OCI-LY7 (cell line): ENCODE measurements around the gene IFT81. TPM values are rescaled to one million over a fixed set of nuclear protein-coding genes. Genes with fewer than 3 reads are reported as not detected.
"Not testable (repeated sequence)": the region's sequence is repeated elsewhere in the genome, so short reads cannot be mapped to it uniquely, and the experiment has no call there.

Experiments
- BruUV-seq: library from RNA; stranded (reverse); fragments of 400-500 nt; replicated peaks from 2 replicates; lab custom pipeline; 2021; lab: Mats Ljungman, UMichigan
- CTCF ChIA-PET: fragments of 300-600 bp; sonication (Branson Sonifier 250); formaldehyde crosslinking; loops from one replicate; lab custom pipeline; 2022; ENCODE audit warnings: antibody characterized with exemption; ENCODE audit not compliant: unreplicated experiment; lab: Charles Lee
- POLR2A ChIA-PET: fragments of 300-600 bp; sonication (Branson Sonifier 250); formaldehyde crosslinking; loops from one replicate; lab custom pipeline; 2022; ENCODE audit warnings: antibody characterized with exemption; lab: Charles Lee
- DNase-seq: peaks from one replicate; pipeline ENCODE4 v3.0.0-alpha.2; 2015; ENCODE audit warnings: low spot score
- H2AFZ ChIP-seq: fragments of 200-600 bp; sonication (generic), shearing (Covaris generic); 2 replicates; pipeline ENCODE4 v1.6.1; 2014; ENCODE audit warnings: mild to moderate bottlenecking, antibody characterized with exemption, low read length, moderate library complexity
- H3K27ac ChIP-seq: fragments of 200-600 bp; sonication (generic); 2 replicates; pipeline ENCODE4 v1.5.1; 2014; ENCODE audit warnings: mixed run types, low read depth, mild to moderate bottlenecking, moderate library complexity, low read length, inconsistent platforms; ENCODE audit not compliant: poor library complexity, severe bottlenecking
- H3K36me3 ChIP-seq: fragments of 200-600 bp; sonication (generic); 2 replicates; pipeline ENCODE4 v1.6.1; 2014; ENCODE audit warnings: mild to moderate bottlenecking, antibody characterized with exemption, low read length, moderate library complexity, mixed read lengths; ENCODE audit not compliant: insufficient read depth
- H3K4me1 ChIP-seq: fragments of 200-600 bp; sonication (generic); 2 replicates; pipeline ENCODE4 v1.5.1; 2014; ENCODE audit warnings: mild to moderate bottlenecking, low read length; ENCODE audit not compliant: insufficient read depth, poor library complexity, severe bottlenecking
- H3K4me2 ChIP-seq: fragments of 200-600 bp; sonication (generic); 2 replicates; pipeline ENCODE4 v1.6.1; 2014; ENCODE audit warnings: mild to moderate bottlenecking, low read length
- H3K4me3 ChIP-seq: fragments of 200-600 bp; sonication (generic); 2 replicates; pipeline ENCODE4 v1.5.1; 2014; ENCODE audit warnings: mild to moderate bottlenecking, low read depth, low read length; ENCODE audit not compliant: poor library complexity, severe bottlenecking
- H3K79me2 ChIP-seq: fragments of 200-600 bp; sonication (generic); 2 replicates; pipeline ENCODE4 v1.6.1; 2016; ENCODE audit warnings: low read depth, mild to moderate bottlenecking, low read length, moderate library complexity, mixed read lengths; ENCODE audit not compliant: insufficient read depth
- H3K9me2 ChIP-seq: fragments of 200-600 bp; sonication (generic); 2 replicates; pipeline ENCODE4 v1.6.1; 2016; ENCODE audit warnings: mild to moderate bottlenecking, low read length, mixed read lengths; ENCODE audit not compliant: insufficient read depth
- H3K9me3 ChIP-seq: fragments of 200-600 bp; sonication (generic); 2 replicates; pipeline ENCODE4 v1.6.1; 2014; ENCODE audit warnings: mild to moderate bottlenecking, mixed run types, low read length, mixed read lengths
- H4K20me1 ChIP-seq: fragments of 200-600 bp; sonication (generic); 2 replicates; pipeline ENCODE4 v1.6.1; 2014; ENCODE audit warnings: mild to moderate bottlenecking, antibody characterized with exemption, low read length, moderate library complexity, mixed read lengths; ENCODE audit not compliant: insufficient read depth
- CTCF ChIP-seq: fragments of 200-600 bp; sonication (generic); conservative IDR thresholded peaks from 2 replicates; pipeline ENCODE4 v1.5.1; 2014; ENCODE audit warnings: mild to moderate bottlenecking, antibody characterized with exemption, low read length, moderate library complexity, mixed read lengths
- EZH2phosphoT487 ChIP-seq: fragments of 200-600 bp; sonication (generic); IDR thresholded peaks from 2 replicates; pipeline ENCODE4 v1.6.1; 2018; ENCODE audit warnings: low read depth, borderline replicate concordance, mild to moderate bottlenecking, mixed run types, antibody characterized with exemption, low read length, moderate library complexity, mixed read lengths
- intact Hi-C: fragments of 100-400 bp; cut with micrococcal nuclease; formaldehyde crosslinking; loops from one replicate; pipeline ENCODE4 v1.10.0; 2022; ENCODE audit not compliant: unreplicated experiment
- total RNA-seq, 2 experiments: library from RNA; depleted of rRNA in 1 of 2; stranded (reverse); fragments of >200 nt in 1 of 2; shearing (Covaris generic) in 1 of 2; gene quantifications; 2 replicates each; pipeline ENCODE4 v1.2.3, GENCODE V29; 2014 to 2022

IFT81 gene
- total RNA-seq, 2 experiments from 2014 or later = 5.6 to 9.8 TPM

GRCh38 chr12:110253176-110253575, 129.0 kb downstream of the IFT81 start:
- no peak overlapping the region for H2AFZ ChIP-seq

GRCh38 chr12:110254971-110255540, 130.9 kb downstream of the IFT81 start:
- no TSS peak for BruUV-seq
- CTCF ChIA-PET = interaction anchor here (0.6 kb wide), 1 partner anchor 188 kb away, joined by 3 read pairs; no protein-coding TSS in a partner anchor
- no peak overlapping the region for H3K4me3 ChIP-seq
- no peaks in the 10 kb centered on the region for H3K9me2 ChIP-seq
- POLR2A ChIA-PET = no interaction called here
- H3K4me1 ChIP-seq = no peaks in the 10 kb centered on the region
- no peaks in the 10 kb centered on the region for H3K79me2 ChIP-seq
- no peak for TF ChIP-seq CTCF
- no peak overlapping the region for H3K27ac ChIP-seq
- intact Hi-C loops = no loop called here
- no peaks in the 10 kb centered on the region for H4K20me1 ChIP-seq
- no peak overlapping the region for H3K4me2 ChIP-seq
- no peak overlapping the region for H2AFZ ChIP-seq
- H3K9me3 ChIP-seq = no peaks in the 10 kb centered on the region
- no peak for DNase-seq
- no peaks in the 10 kb centered on the region for H3K36me3 ChIP-seq

More at GRCh38 chr12:110253176-110253575, 129.0 kb downstream of the IFT81 start:
- DNase-seq = no peak
- H3K9me2 ChIP-seq = no peaks in the 10 kb centered on the region
- H3K36me3 ChIP-seq = no peaks in the 10 kb centered on the region
- no TSS peak for BruUV-seq
- ChIA-PET POLR2A (interaction anchor here (1.0 kb wide), 1 partner anchor 9 kb away, joined by 6 read pairs; no protein-coding TSS in a partner anchor), CTCF (no interaction called here)
- no peak overlapping the region for H3K4me2 ChIP-seq
- no peaks in the 10 kb centered on the region for H3K9me3 ChIP-seq
- H4K20me1 ChIP-seq = no peaks in the 10 kb centered on the region
- H3K27ac ChIP-seq = no peak overlapping the region
- no peaks in the 10 kb centered on the region for H3K79me2 ChIP-seq
- H3K4me1 ChIP-seq = no peaks in the 10 kb centered on the region
- intact Hi-C loops = no loop called here
- no peak for TF ChIP-seq CTCF
- TF ChIP-seq EZH2phosphoT487 = no peak
- no peak overlapping the region for H3K4me3 ChIP-seq

- H3K79me2 ChIP-seq, H3K4me3 ChIP-seq, H3K9me3 ChIP-seq, H3K27ac ChIP-seq, DNase-seq, CTCF ChIA-PET, H3K4me2 ChIP-seq, H3K36me3 ChIP-seq, intact Hi-C loops, H4K20me1 ChIP-seq, H3K9me2 ChIP-seq, H2AFZ ChIP-seq, BruUV-seq, H3K4me1 ChIP-seq: not testable (repeated sequence)
- POLR2A ChIA-PET = interaction anchor here (0.7 kb wide), 1 partner anchor 882 kb away, joined by 4 read pairs; no protein-coding TSS in a partner anchor
Observed at GRCh38 chr12:110255890-110256456, 131.8 kb downstream of the IFT81 start.
